Coronary artery (tissue), 2 donors: ENCODE measurements around the gene MPHOSPH10.
"Not testable (repeated sequence)": the region's sequence is repeated elsewhere in the genome, so short reads cannot be mapped to it uniquely, and the experiment has no call there.

ENCODE experiments used
- DNase-seq: peaks from one replicate; pipeline ENCODE4 v3.0.0-alpha.2; 2017; ENCODE audit warnings: low spot score
- H3K27ac ChIP-seq, 2 donors: fragments of 200-600 bp; sonication (generic); one replicate each; pipeline ENCODE4 v1.5.1; 2016 to 2019
- H3K4me3 ChIP-seq: fragments of 200-600 bp; sonication (generic); 2 replicates; pipeline ENCODE4 v1.5.1; 2016; ENCODE audit warnings: mild to moderate bottlenecking, moderate library complexity
- TF ChIP-seq, protein P1 (sequence below): fragments of 200-600 bp; sonication (generic); IDR thresholded peaks from one replicate; pipeline ENCODE4 v1.5.1; 2019; ENCODE audit warnings: antibody characterized with exemption

Gene MPHOSPH10, protein sequence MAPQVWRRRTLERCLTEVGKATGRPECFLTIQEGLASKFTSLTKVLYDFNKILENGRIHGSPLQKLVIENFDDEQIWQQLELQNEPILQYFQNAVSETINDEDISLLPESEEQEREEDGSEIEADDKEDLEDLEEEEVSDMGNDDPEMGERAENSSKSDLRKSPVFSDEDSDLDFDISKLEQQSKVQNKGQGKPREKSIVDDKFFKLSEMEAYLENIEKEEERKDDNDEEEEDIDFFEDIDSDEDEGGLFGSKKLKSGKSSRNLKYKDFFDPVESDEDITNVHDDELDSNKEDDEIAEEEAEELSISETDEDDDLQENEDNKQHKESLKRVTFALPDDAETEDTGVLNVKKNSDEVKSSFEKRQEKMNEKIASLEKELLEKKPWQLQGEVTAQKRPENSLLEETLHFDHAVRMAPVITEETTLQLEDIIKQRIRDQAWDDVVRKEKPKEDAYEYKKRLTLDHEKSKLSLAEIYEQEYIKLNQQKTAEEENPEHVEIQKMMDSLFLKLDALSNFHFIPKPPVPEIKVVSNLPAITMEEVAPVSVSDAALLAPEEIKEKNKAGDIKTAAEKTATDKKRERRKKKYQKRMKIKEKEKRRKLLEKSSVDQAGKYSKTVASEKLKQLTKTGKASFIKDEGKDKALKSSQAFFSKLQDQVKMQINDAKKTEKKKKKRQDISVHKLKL

DNA sequence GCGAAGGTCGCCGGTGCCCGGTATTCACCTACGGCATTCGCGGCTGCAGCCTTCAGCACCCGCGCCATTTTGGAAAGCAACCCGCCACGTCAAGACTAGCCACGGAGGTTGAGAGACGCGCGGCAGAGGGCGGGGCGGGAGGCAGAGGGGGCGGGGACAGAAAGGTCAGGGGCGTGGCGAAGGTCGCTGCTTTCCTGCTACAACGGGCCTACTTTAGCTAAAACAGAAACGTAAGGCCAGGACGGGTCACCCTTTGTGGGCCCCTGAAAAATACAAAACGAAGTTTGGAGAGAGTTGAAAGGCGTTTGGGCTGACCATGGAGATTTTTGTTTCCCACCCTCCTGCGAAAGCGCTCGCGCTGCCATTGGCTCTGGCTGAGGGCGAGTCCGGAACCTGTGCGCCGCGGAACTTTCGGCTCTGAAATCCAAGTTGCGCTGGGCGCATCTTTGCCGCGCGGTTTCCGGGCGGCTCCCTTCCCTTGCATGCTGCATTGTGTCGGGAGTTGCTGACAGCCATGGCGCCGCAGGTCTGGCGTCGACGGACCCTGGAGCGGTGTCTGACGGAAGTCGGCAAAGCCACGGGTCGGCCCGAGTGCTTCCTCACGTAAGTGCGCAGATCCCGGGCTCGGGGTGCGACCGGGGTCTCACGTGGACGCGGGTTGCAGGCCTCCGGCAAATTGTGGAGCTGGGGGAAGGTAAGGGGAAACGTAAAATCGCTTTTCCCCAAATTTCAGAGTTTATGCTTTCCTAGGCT lies at the start of gene MPHOSPH10, which contains the start of gene MCEE:
Gene MPHOSPH10 (plus strand): TSS at position 483 of the 753 bp plus-strand sequence. CDS start 32 bp downstream, at position 515.
Gene MCEE (minus strand): TSS at position 78 of the 753 bp plus-strand sequence. CDS start 10 bp downstream, at position 68.
- TF ChIP-seq, protein P1, sequence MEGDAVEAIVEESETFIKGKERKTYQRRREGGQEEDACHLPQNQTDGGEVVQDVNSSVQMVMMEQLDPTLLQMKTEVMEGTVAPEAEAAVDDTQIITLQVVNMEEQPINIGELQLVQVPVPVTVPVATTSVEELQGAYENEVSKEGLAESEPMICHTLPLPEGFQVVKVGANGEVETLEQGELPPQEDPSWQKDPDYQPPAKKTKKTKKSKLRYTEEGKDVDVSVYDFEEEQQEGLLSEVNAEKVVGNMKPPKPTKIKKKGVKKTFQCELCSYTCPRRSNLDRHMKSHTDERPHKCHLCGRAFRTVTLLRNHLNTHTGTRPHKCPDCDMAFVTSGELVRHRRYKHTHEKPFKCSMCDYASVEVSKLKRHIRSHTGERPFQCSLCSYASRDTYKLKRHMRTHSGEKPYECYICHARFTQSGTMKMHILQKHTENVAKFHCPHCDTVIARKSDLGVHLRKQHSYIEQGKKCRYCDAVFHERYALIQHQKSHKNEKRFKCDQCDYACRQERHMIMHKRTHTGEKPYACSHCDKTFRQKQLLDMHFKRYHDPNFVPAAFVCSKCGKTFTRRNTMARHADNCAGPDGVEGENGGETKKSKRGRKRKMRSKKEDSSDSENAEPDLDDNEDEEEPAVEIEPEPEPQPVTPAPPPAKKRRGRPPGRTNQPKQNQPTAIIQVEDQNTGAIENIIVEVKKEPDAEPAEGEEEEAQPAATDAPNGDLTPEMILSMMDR = no peak
- Histone ChIP-seq H3K4me3 (peak within 1 kb of the TSS; percentile 89), H3K27ac (peak within 1 kb of the TSS; percentile 90 to 94)
- DNase-seq = peak; percentile 92

- H3K4me3 ChIP-seq = no peak overlapping the region
- TF ChIP-seq, protein P1 = no peak
- no peak overlapping the region for H3K27ac ChIP-seq
- DNase-seq = no peak
Observed at GRCh38 chr2:71082402-71083252, 47.8 kb upstream of the MPHOSPH10 start.

GRCh38 chr2:71083297-71083696 lies 47.1 kb upstream of the MPHOSPH10 start:
- DNase-seq, H3K27ac ChIP-seq, H3K4me3 ChIP-seq: not testable (repeated sequence)

DNA sequence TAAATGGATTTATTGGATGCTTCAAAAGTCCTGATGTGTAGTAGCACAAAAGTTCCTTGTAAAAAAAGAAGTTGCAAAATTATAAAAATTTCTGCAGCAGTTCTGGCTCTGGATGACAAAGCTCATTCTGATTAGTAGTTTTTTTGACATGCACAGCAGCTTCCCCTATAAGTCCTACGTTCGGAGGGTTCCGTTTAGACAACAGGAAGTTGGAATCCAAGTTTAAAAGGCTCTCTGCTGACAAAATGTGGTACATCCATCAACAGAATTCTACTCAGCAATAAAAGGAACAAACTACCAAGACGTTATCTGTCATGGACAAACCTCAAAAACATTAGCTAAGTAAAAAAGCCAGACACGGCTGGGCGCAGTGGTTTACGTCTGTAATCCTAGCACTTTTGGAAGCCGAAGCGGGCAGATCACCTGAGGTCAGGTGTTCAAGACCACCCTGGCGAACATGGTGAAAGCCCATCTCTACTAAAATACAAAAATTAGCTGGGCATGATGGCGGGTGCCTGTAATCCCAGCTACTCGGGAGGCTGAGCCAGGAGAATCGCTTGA lies 46.6 kb upstream of the MPHOSPH10 start:
- Histone ChIP-seq H3K4me3 (peak overlapping the region; percentile 53), H3K27ac (peak overlapping the region in 1 of 2 donors; percentile 56)
- DNase-seq = not testable (repeated sequence)

DNA sequence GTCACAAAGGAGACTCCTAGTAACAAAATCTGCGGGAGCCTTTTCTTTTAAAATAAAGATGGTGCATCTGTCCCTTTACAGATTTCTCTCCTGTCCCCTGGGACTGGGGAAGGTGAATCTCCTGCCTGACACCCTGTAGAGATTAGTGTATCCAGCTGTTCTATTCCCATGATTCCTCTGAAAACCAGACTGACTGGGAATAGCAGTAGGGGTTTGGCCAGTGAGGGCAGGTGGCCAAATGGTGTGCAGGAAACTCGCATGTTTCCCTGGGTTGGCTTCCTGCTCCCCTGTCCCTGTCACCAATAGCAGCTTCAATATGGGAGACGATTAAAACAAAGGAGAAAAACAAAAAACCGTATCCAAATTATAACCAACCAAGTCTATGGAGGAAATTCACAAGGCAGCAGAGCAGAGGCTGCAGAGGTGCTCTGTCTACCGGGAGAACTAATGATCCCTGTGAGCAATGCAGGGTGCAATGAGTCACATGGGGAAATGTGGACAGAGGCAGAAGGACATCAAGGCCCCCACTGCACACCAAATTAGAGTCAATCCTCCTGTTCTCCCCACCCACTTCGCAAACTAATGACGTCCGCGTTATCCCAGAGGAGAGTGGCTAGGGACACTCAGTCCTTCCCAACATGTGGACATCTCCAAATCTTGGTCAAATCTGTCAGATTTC lies 45.0 kb upstream of the MPHOSPH10 start:
- not testable (repeated sequence) for DNase-seq, H3K4me3 ChIP-seq, H3K27ac ChIP-seq

- not testable (repeated sequence) for H3K27ac ChIP-seq
Observed at GRCh38 chr2:71089475-71089874, 41.0 kb upstream of the MPHOSPH10 start.

DNA sequence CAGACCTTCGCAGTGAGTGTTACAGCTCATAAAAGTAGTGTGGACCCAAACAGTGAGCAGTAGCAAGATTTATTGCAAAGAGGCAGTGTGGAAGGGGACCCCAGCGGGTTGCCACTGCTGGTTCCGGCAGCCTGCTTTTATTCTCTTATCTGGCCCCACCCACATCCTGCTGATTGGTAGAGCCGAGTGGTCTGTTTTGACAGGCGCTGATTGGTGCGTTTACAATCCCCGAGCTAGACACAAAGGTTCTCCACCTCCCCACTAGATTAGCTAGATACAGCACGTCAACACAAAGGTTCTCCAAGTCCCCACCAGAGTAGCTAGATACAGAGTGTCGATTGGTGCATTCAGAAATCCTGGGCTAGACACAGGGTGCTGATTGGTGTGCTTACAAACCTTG lies 38.6 kb upstream of the MPHOSPH10 start:
- DNase-seq = not testable (repeated sequence)

More at GRCh38 chr2:71089475-71089874, 41.0 kb upstream of the MPHOSPH10 start:
- DNase-seq, H3K4me3 ChIP-seq: not testable (repeated sequence)

GRCh38 chr2:71092491-71093260 lies 37.8 kb upstream of the MPHOSPH10 start:
- H3K4me3 ChIP-seq, DNase-seq, H3K27ac ChIP-seq: not testable (repeated sequence)

More for the DNA sequence above, 38.6 kb upstream of the MPHOSPH10 start:
- not testable (repeated sequence) for H3K27ac ChIP-seq, H3K4me3 ChIP-seq
